GM12892 (cell line): ENCODE data around the gene ZNF234.

ENCODE experiments used
- POLR2A ChIP-seq: IDR thresholded peaks from 2 replicates; pipeline ENCODE4 v1.6.1; 2011; ENCODE audit warnings: low read depth, low read length, control low read depth
- POLR2AphosphoS5 ChIP-seq: IDR thresholded peaks from 2 replicates; pipeline ENCODE4 v1.6.1; 2011; ENCODE audit warnings: low read depth, low read length, control low read depth
- TAF1 ChIP-seq: IDR thresholded peaks from 2 replicates; pipeline ENCODE4 v1.6.1; 2011; ENCODE audit warnings: low read depth, mild to moderate bottlenecking, control low read depth, low read length, borderline replicate concordance

DNA sequence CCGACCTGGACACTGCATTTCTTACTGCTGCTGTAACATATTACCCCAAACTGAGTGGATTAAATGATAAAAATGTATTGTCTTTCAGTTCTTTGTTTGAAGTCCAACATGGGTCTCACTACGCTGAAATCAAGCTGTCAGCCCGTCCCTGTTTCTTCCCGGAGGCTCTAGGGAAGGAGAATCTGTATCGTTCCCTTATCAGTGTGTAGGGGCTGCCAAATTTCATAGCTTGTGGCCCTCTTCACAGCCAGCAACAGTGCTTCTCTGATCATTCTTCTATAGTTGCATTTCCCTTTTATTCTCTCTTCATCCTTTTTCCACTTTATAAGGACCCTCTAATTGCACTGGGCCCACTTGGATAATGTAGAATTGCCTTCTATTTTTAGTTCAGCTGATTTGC, 10.1 kb downstream of the ZNF234 start:
- TF ChIP-seq POLR2A (no peak), TAF1 (no peak), POLR2AphosphoS5 (no peak)
